ENCODE results near the gene JUND.

GRCh38 chr19:18310966-18311365 is 29.5 kb upstream of the JUND start:
- TF ChIP-seq CTCF (conservative IDR thresholded peaks at IDR 0.05; ENCODE audit: low read depth, low read length) (no peak), EZH2 (IDR thresholded peaks at IDR 0.05; ENCODE audit: borderline replicate concordance, low read depth, low read length, poor library complexity, severe bottlenecking) (no peak)

All from A673 (cell line).